ENCODE measurements around the gene HECW1.
"Not testable (repeated sequence)": the region's sequence is repeated elsewhere in the genome, so short reads cannot be mapped to it uniquely, and the experiment has no call there.

Gene HECW1

GRCh38 chr7:43467406-43467805, 355.0 kb downstream of the HECW1 start:
- no peak for DNase-seq (ENCODE audit: low read depth in 2 of 2)

DNA sequence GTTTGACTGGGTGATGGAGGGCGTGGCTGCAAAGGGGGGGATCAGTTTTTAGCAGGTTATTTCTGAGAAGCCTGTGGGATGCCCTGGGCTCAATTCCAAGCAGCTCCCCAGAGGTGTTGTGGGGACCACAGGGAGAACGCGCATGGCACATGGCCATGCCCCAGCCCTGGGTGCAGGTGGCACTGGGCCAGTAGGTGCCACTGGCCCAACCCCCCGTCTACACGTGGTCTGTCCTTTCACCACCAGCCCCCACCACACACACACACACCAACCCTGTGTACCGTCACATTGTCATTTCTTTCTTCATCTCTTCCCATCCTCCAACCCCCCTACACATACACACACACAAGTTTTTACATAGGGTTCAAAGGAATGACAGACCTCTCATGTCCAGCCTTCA, 355.4 kb downstream of the HECW1 start:
- DNase-seq (ENCODE audit: low read depth in 2 of 2): no peak

DNA sequence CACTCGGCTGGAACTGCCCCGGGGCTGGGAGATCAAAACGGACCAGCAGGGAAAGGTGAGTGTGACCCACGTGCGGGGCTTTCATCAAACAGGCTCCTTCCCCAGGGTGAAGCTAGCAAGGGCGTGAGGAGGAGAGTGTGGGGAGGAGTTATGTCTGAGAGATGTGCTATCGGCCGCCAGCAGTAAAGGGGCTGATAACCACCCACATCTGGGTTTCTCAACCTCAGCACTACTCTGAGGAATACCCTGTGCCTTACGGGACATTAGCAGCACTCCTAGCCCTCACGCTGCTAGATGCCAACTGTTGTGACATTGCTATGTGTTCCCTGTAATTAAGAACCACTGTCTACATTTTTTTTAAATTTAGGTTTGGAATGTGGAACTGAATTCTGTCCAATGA, 356.6 kb downstream of the HECW1 start:
- no peak for DNase-seq (ENCODE audit: low read depth in 2 of 2)

DNA sequence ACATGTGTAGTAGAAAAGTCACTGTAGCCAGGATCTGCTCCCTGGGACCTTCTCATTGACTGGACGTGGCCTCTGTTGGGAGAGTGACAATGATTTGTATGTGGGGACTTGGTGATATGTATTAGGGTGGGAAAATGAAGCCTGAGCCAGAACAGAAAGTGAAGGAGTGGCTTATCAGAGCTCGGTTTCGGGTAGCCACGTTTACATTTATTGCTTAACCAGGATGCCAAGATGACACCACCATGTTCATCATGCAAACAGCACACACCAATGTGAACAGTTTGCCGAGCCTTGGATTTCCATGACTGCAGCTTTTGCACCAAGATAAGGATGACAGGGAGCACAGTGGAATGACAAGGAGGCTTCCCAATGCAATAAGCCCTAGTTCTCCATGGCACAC, 357.7 kb downstream of the HECW1 start:
- DNase-seq (ENCODE audit: low read depth in 2 of 2): no peak

DNA sequence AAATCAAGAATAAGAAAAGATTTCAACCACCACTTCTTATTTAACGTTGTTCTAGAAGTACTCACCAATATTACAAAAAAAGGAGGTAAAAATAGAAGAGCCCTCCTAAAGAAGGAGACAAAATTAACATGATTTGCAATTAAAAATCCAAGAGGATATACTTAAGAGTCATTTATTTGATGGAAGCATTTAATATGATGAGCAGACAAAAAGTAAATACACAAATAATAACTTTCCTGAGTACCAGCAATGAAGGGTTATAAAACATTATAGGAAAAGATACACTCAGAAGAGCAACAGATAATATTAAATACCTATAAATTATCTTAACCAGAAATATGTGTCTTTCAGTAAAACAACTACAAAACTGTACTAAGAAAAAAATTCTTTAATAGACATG, 363.5 kb downstream of the HECW1 start:
- DNase-seq (ENCODE audit: low read depth in 2 of 2): no peak

DNA sequence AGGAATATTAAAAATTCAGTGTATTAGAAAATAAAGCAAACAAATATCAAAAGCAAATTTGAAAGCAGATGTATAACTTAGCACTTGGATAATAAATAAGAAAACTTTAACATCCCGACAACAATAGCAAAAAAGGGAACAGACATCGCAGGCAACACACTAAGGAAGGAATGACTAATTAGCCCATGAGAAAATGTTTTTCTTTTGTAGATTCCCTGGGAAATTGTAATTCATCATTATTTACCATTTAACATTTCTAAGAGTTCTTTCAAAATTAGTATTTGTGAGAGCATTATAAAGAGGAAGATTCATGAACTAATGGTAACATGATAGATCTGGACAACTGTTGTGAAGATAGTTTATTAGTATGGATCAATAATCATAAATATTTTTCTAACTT, 364.4 kb downstream of the HECW1 start:
- no peak for DNase-seq (ENCODE audit: low read depth in 2 of 2)

- no peak for DNase-seq (ENCODE audit: low read depth in 2 of 2)
These were observed 366.6 kb downstream of the HECW1 start for GRCh38 chr7:43479042-43479441.

DNA sequence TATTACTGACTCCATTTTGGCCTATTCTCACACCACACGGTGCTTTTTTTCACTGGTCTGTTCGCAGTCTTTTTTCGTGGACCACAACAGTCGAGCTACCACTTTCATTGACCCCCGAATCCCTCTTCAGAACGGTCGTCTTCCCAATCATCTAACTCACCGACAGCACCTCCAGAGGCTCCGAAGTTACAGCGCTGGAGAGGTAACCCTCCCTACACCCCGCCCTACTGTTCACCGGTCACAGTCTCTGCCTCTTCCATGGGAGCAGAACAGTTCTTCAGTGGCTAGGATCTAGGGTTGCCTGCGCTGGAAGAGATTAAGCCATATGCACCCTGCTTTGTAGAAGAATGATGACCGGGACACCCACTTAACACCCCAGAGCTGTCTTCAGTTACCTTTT, 367.1 kb downstream of the HECW1 start:
- DNase-seq (ENCODE audit: low read depth in 2 of 2): no peak

GRCh38 chr7:43480581-43480980, 368.1 kb downstream of the HECW1 start:
- no peak for DNase-seq (ENCODE audit: low read depth in 2 of 2)

DNA sequence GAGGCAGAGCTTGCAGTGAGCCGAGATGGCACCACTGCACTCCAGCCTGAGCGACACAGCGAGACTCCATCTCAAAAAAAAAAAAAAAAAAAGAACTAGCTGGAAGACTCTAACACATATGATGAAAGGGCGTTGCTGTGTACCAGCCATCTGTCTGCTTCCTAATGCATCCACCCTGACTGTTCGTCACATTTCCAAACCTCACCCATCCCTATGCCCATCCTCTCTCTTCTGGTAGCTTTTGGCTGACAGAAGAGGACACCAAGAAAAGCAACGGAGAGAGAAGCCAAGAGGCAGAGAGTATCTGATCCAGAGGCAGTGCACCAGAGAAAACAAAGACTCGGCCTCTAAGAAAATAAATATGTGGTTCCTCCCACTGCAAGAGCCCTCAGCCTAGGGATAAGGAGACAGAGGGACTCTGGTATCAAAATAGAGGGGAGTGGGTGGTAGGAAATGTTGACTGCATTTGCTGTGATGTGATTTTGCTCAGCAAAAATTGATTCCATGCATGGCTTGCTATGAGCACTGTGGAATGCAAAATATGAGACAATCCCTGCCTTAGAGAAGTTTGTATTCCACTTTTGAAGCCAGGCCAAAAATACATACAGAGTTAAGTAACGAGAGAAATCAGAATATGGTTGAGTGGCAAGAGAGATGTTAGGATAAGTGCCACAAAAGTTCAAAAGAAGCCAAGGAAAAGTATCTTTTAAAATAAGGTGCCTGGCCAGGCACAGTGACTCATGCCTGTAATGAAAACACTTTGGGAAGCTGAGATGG, 369.6 kb downstream of the HECW1 start:
- DNase-seq (ENCODE audit: low read depth in 2 of 2): no peak

DNA sequence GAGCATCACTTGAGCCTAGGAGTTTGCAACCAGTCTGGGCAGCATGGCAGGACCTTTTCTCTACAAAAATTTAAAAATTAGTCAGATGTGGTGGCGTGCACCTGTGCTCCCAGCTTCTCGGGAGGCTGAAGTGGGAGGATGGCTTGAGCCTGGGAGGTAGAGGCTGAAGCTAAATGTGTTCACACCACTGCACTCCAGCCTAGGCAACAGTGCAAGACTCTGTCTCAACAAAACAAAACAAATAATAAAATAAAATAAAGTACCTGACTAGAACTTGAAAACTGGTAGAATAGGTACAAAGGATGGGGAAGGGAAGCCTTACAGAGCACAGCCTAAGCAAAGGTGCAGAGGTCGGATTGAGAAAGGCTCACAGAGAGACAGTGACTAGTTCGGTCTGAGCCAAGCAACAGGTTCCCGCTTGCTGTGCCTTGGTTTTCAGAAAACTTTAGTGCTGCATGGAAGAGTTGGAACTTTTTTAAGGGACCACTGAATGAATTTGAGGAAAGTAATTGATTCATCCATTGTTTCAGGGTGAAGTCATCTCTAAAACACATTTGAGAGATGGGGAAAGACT, 370.3 kb downstream of the HECW1 start:
- DNase-seq (ENCODE audit: low read depth in 2 of 2): no peak

DNA sequence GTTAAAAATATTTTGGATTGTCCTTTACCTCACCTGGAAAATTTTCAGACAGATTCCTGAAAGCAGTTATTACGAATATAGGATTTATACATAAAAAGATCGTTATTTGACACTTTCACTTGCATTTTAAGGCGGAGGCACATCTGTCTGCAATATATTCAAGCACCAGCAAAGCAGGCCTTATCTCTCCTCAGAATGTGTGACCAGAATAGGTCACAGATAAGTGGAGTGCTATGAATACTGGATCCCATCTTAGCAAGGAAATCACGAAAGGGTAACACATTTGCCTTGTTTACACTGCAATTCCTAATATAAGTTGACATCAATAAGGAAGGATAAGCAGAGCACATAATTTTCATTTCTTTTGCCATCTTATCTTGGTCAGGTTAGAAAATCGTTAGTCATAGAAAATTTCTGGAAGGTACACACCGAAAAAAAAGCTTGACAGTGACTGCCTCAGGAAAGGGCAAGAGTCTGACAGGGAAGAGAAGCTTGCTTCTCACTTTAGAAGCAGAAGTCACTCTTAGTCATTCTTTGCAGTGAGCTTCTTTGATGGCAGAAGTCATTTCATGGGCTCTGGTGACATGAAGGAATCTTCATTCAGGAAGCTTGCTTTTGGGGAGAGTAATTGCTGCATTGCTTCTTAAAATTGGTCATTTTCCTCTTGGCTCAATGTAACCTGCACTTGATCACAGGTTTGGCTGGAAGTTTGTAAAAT, 372.4 kb downstream of the HECW1 start:
- no peak for DNase-seq (ENCODE audit: low read depth in 2 of 2)

DNA sequence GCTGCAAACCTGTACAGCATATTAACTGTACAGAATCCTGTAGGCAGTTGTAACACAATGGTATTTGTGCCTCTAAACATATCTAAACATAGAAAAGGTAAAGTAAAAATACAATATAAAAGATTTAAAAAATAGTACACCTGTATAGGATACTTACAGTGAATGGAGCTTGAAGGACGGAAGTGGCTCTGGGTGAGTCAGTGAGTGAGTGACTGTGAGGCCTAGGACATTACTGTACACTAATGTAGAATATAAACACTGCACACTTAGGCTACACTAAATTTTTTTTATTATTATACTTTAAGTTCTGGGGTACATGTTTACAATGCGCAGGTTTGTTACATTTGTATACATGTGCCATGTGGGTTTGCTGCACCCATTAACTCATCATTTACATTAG, 373.1 kb downstream of the HECW1 start:
- DNase-seq (ENCODE audit: low read depth in 2 of 2): no peak

GRCh38 chr7:43486008-43486407, 373.6 kb downstream of the HECW1 start:
- DNase-seq (ENCODE audit: low read depth in 2 of 2): not testable (repeated sequence)

DNA sequence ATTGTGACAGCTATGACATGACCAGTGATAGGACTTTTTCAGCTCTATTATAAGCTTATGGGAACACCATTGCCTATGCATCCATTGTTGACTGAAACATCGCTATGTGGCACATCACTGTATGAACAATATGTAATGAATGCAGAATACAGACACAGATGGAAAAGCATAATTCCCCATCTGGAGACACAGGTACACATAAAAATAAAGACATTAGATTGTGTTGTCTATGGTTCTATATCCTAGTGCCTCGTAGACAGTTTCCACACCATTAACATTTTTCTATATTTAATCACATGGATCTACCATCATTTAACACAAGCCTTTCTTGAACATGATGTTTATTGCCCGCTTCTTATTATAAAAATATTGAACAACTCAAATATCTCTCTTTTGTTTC, 374.2 kb downstream of the HECW1 start:
- DNase-seq (ENCODE audit: low read depth in 2 of 2): no peak

- DNase-seq (ENCODE audit: low read depth in 2 of 2): no peak
These were observed 375.3 kb downstream of the HECW1 start for GRCh38 chr7:43487731-43488073.

DNA sequence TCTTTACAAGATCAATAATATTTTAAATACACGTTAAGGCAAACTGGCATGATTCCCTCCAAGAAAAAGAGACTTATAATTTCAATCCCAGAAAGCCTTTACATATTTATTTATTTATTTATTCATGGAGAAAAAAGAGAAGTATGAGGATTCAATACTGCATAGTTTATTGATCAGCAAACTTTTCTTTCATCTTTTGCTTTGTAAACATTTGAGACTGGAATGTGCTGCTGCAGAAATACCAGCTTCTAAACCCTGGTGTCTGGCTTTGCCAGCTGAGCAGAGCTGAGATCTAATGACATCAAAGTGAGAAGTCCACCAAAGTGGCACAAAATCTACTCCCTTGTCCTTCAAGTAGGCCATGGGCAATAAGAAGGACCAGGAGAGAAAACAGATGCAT, 376.8 kb downstream of the HECW1 start:
- no peak for DNase-seq (ENCODE audit: low read depth in 2 of 2)

DNA sequence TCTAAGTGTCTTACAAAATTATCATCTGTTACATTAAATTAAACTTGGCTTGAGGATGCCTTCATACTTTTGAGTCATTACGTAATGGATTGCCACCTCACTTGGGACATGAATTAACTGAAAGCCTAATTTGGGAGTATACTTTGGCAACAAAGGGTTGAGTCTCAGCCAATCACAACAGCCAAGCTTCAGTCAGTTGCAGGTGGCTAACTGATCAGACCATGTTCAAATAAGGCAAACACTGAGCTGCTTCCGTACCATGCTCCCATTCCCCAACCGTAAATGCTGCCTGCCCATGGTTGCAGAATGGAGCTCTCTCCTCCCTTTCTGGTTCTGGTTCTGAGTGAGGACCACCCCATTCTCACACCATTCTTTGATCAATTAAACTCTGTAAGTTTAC, 377.6 kb downstream of the HECW1 start:
- no peak for DNase-seq (ENCODE audit: low read depth in 2 of 2)

DNA sequence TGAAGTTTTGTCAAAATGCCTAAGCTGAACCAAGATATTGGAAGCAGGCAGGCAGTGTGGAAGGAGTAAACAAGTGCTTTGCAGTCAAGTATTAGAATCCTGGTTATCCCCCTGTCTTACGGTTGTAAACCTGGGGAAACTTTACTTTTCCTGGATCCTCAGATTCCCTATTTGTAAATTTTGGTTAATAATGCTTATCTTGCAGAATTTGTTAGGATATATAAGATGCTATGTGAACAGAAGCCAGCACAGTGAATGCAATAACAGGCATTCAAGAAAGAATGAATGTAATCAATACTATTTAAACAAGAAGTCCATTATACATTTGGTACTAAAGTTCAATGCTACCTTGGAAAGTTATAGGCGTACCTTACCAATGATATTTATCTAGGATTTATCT, 378.7 kb downstream of the HECW1 start:
- DNase-seq (ENCODE audit: low read depth in 2 of 2): no peak

GRCh38 chr7:43491984-43492383, 379.5 kb downstream of the HECW1 start:
- no peak for DNase-seq (ENCODE audit: low read depth in 2 of 2)

- no peak for DNase-seq (ENCODE audit: low read depth in 2 of 2)
These were observed 380.4 kb downstream of the HECW1 start for GRCh38 chr7:43492896-43493295.

DNA sequence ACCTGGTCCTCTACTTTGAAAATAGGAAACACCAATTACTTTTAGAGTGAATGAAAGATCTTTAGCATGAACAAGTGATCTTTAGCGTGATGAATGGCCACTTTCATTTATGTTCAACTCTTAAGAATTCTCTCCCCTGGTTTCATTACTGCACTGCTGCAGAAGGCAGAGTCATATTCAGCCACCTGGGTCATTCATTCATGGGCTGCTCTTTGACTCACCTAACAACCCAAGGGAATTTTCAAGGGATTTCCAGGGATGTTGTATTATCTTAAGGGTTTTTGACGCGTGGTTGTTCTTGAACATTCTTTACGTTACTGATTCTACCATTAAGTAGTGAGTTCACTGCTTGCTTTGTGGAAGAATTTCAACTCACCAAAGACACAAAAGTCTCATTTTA, 383.1 kb downstream of the HECW1 start:
- no peak for DNase-seq (ENCODE audit: low read depth in 2 of 2)

DNA sequence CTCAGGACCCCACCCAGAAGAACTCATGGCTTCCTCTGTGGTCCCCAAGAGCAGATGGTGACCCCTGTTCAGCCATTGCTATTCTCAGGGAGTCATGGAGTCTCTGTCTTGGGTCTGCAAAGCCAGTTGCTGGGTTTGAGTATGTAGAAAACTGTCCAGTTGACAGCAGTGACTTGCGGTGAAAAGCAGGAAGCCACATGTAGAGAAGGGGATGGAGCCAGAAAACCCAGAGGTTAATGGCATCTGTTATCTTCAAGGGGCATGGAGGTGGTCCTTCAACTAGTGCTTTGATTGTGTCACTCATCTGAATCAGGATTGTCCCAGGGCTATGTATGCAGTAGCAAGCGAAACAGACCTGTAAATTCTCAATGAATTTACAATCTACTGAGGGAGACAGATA, 384.1 kb downstream of the HECW1 start:
- DNase-seq (ENCODE audit: low read depth in 2 of 2): no peak

Measured in stimulated activated CD8-positive, alpha-beta memory T cell treated with anti-CD3 and anti-CD28 coated beads, Interleukin-2, amount 100 ng/mL, for 48 hours (primary cell).